ENCODE measurements around the gene KDM6A.
"Not testable (repeated sequence)": the region's sequence is repeated elsewhere in the genome, so short reads cannot be mapped to it uniquely, and the experiment has no call there.

Gene KDM6A

GRCh38 chrX:44997888-44998287, 124.9 kb downstream of the KDM6A start:
- no peak overlapping the region for H2BK15ac ChIP-seq (ENCODE audit: low read depth, poor library complexity, severe bottlenecking)
- no peak overlapping the region for H3K27ac ChIP-seq (ENCODE audit: low read length, poor library complexity, severe bottlenecking)
- no peak overlapping the region for H3K4me3 ChIP-seq (ENCODE audit: insufficient read depth in 1 of 2, low read depth in 1 of 2, low read length in 2 of 2)
- no peak overlapping the region for H3K23ac ChIP-seq (ENCODE audit: low read length in 2 of 2)
- H2BK12ac ChIP-seq (ENCODE audit: low read length in 2 of 2): no peak overlapping the region
- no peaks in the 10 kb centered on the region for H3K27me3 ChIP-seq (ENCODE audit: control insufficient read depth in 1 of 2, insufficient read depth in 1 of 2, low read length in 2 of 2)
- no peak overlapping the region for H2BK120ac ChIP-seq (ENCODE audit: low read depth, low read length)
- no peak overlapping the region for H2AK5ac ChIP-seq (ENCODE audit: low read length, severe bottlenecking)
- peaks cover 5% of the 10 kb centered on the region for H3K79me1 ChIP-seq (replicated peaks; ENCODE audit: low read length, poor library complexity, severe bottlenecking)
- H3K14ac ChIP-seq (ENCODE audit: low read length in 2 of 2): no peak overlapping the region
- H3K36me3 ChIP-seq (ENCODE audit: control insufficient read depth in 1 of 2, insufficient read depth in 2 of 2, low read depth in 1 of 2, low read length in 2 of 2): peaks cover 0 to 1% of the 10 kb centered on the region in 2 experiments
- DNase-seq: peak; percentile 13
- no peaks in the 10 kb centered on the region for H3K4me1 ChIP-seq (ENCODE audit: control insufficient read depth, insufficient read depth, low read depth, low read length)
- no peak overlapping the region for H3K9ac ChIP-seq (ENCODE audit: low read length)
- H3K4me2 ChIP-seq (ENCODE audit: low read length, poor library complexity, severe bottlenecking): no peak overlapping the region
- no peaks in the 10 kb centered on the region for H3K9me3 ChIP-seq (ENCODE audit: control insufficient read depth, low read length)
- no peak overlapping the region for H4K91ac ChIP-seq (ENCODE audit: low read length)
- no peak overlapping the region for H2BK5ac ChIP-seq (ENCODE audit: low read depth, low read length, poor library complexity, severe bottlenecking)
- no peak overlapping the region for H3K4ac ChIP-seq (ENCODE audit: low read depth in 1 of 2, low read length in 2 of 2)
- no peak overlapping the region for H4K8ac ChIP-seq (ENCODE audit: low read length)
- no peak overlapping the region for H2AFZ ChIP-seq (ENCODE audit: low read depth, low read length)
- no peak overlapping the region for H3K18ac ChIP-seq (ENCODE audit: low read depth in 1 of 2, low read length in 2 of 2)
- WGBS: 82% methylated on average over 1 of the region's 1 CpG

GRCh38 chrX:44999237-44999636, 126.2 kb downstream of the KDM6A start:
- H4K8ac ChIP-seq (ENCODE audit: low read length); H2BK120ac ChIP-seq (ENCODE audit: low read depth, low read length); H3K18ac ChIP-seq (ENCODE audit: low read depth in 1 of 2, low read length in 2 of 2); H2AFZ ChIP-seq (ENCODE audit: low read depth, low read length); H2BK5ac ChIP-seq (ENCODE audit: low read depth, low read length, poor library complexity, severe bottlenecking); H3K36me3 ChIP-seq (ENCODE audit: control insufficient read depth in 1 of 2, insufficient read depth in 2 of 2, low read depth in 1 of 2, low read length in 2 of 2); H3K23ac ChIP-seq (ENCODE audit: low read length in 2 of 2); H3K4me3 ChIP-seq (ENCODE audit: insufficient read depth in 1 of 2, low read depth in 1 of 2, low read length in 2 of 2); DNase-seq; H4K91ac ChIP-seq (ENCODE audit: low read length); H3K4ac ChIP-seq (ENCODE audit: low read depth in 1 of 2, low read length in 2 of 2); H3K27me3 ChIP-seq (ENCODE audit: control insufficient read depth in 1 of 2, insufficient read depth in 1 of 2, low read length in 2 of 2); H2BK12ac ChIP-seq (ENCODE audit: low read length in 2 of 2); H3K79me1 ChIP-seq (replicated peaks; ENCODE audit: low read length, poor library complexity, severe bottlenecking); H3K14ac ChIP-seq (ENCODE audit: low read length in 2 of 2); H3K9ac ChIP-seq (ENCODE audit: low read length); H3K27ac ChIP-seq (ENCODE audit: low read length, poor library complexity, severe bottlenecking); H2AK5ac ChIP-seq (ENCODE audit: low read length, severe bottlenecking); H3K4me1 ChIP-seq (ENCODE audit: control insufficient read depth, insufficient read depth, low read depth, low read length); H3K4me2 ChIP-seq (ENCODE audit: low read length, poor library complexity, severe bottlenecking); H2BK15ac ChIP-seq (ENCODE audit: low read depth, poor library complexity, severe bottlenecking); H3K9me3 ChIP-seq (ENCODE audit: control insufficient read depth, low read length): not testable (repeated sequence)
- 99% methylated on average over 8 of the region's 8 CpGs for WGBS

- not testable (repeated sequence) for H4K8ac ChIP-seq (ENCODE audit: low read length); H3K27ac ChIP-seq (ENCODE audit: low read length, poor library complexity, severe bottlenecking); H2AFZ ChIP-seq (ENCODE audit: low read depth, low read length); H2BK15ac ChIP-seq (ENCODE audit: low read depth, poor library complexity, severe bottlenecking); H3K9me3 ChIP-seq (ENCODE audit: control insufficient read depth, low read length); H2BK12ac ChIP-seq (ENCODE audit: low read length in 2 of 2); H3K79me1 ChIP-seq (replicated peaks; ENCODE audit: low read length, poor library complexity, severe bottlenecking); H3K9ac ChIP-seq (ENCODE audit: low read length); H4K91ac ChIP-seq (ENCODE audit: low read length); H3K4me3 ChIP-seq (ENCODE audit: insufficient read depth in 1 of 2, low read depth in 1 of 2, low read length in 2 of 2); H2BK5ac ChIP-seq (ENCODE audit: low read depth, low read length, poor library complexity, severe bottlenecking); H3K14ac ChIP-seq (ENCODE audit: low read length in 2 of 2); H2AK5ac ChIP-seq (ENCODE audit: low read length, severe bottlenecking); H3K23ac ChIP-seq (ENCODE audit: low read length in 2 of 2); H3K4ac ChIP-seq (ENCODE audit: low read depth in 1 of 2, low read length in 2 of 2); H3K27me3 ChIP-seq (ENCODE audit: control insufficient read depth in 1 of 2, insufficient read depth in 1 of 2, low read length in 2 of 2); DNase-seq; H3K36me3 ChIP-seq (ENCODE audit: control insufficient read depth in 1 of 2, insufficient read depth in 2 of 2, low read depth in 1 of 2, low read length in 2 of 2); H3K4me2 ChIP-seq (ENCODE audit: low read length, poor library complexity, severe bottlenecking); H3K18ac ChIP-seq (ENCODE audit: low read depth in 1 of 2, low read length in 2 of 2); H3K4me1 ChIP-seq (ENCODE audit: control insufficient read depth, insufficient read depth, low read depth, low read length); H2BK120ac ChIP-seq (ENCODE audit: low read depth, low read length)
- 100% methylated on average over 2 of the region's 3 CpGs for WGBS
Measured at GRCh38 chrX:44999872-45000271, 126.9 kb downstream of the KDM6A start.

GRCh38 chrX:45001048-45001447, 128.1 kb downstream of the KDM6A start:
- Histone ChIP-seq H2BK120ac (ENCODE audit: low read depth, low read length) (no peak overlapping the region), H3K27ac (ENCODE audit: low read length, poor library complexity, severe bottlenecking) (no peak overlapping the region), H3K4me3 (ENCODE audit: insufficient read depth in 1 of 2, low read depth in 1 of 2, low read length in 2 of 2) (no peak overlapping the region), H2BK12ac (ENCODE audit: low read length in 2 of 2) (no peak overlapping the region), H2BK5ac (ENCODE audit: low read depth, low read length, poor library complexity, severe bottlenecking) (no peak overlapping the region), H2AK5ac (ENCODE audit: low read length, severe bottlenecking) (no peak overlapping the region), H3K36me3 (ENCODE audit: control insufficient read depth in 1 of 2, insufficient read depth in 2 of 2, low read depth in 1 of 2, low read length in 2 of 2) (no peaks in the 10 kb centered on the region), H3K27me3 (ENCODE audit: control insufficient read depth in 1 of 2, insufficient read depth in 1 of 2, low read length in 2 of 2) (no peaks in the 10 kb centered on the region), H3K4me1 (ENCODE audit: control insufficient read depth, insufficient read depth, low read depth, low read length) (no peaks in the 10 kb centered on the region), H3K9ac (ENCODE audit: low read length) (no peak overlapping the region), H3K14ac (ENCODE audit: low read length in 2 of 2) (no peak overlapping the region), H2BK15ac (ENCODE audit: low read depth, poor library complexity, severe bottlenecking) (no peak overlapping the region), H4K8ac (ENCODE audit: low read length) (no peak overlapping the region), H3K4ac (ENCODE audit: low read depth in 1 of 2, low read length in 2 of 2) (no peak overlapping the region), H2AFZ (ENCODE audit: low read depth, low read length) (no peak overlapping the region), H3K23ac (ENCODE audit: low read length in 2 of 2) (no peak overlapping the region), H3K18ac (ENCODE audit: low read depth in 1 of 2, low read length in 2 of 2) (no peak overlapping the region), H3K79me1 (replicated peaks; ENCODE audit: low read length, poor library complexity, severe bottlenecking) (peaks cover 4% of the 10 kb centered on the region), H3K9me3 (ENCODE audit: control insufficient read depth, low read length) (no peaks in the 10 kb centered on the region), H3K4me2 (ENCODE audit: low read length, poor library complexity, severe bottlenecking) (no peak overlapping the region), H4K91ac (ENCODE audit: low read length) (no peak overlapping the region)
- no peak for DNase-seq
- WGBS: 77% methylated on average over 4 of the region's 4 CpGs

All from mesenchymal stem cell (in vitro differentiated cells and primary cell).